ENCODE measurements around the gene TBX18. TPM values are rescaled to one million over a fixed set of nuclear protein-coding genes. Genes with fewer than 3 reads are reported as not detected.

Gene TBX18
- total and polyA plus RNA-seq, 2 donors from 2014 or later, result 4.1 TPM; not detected in 1

DNA sequence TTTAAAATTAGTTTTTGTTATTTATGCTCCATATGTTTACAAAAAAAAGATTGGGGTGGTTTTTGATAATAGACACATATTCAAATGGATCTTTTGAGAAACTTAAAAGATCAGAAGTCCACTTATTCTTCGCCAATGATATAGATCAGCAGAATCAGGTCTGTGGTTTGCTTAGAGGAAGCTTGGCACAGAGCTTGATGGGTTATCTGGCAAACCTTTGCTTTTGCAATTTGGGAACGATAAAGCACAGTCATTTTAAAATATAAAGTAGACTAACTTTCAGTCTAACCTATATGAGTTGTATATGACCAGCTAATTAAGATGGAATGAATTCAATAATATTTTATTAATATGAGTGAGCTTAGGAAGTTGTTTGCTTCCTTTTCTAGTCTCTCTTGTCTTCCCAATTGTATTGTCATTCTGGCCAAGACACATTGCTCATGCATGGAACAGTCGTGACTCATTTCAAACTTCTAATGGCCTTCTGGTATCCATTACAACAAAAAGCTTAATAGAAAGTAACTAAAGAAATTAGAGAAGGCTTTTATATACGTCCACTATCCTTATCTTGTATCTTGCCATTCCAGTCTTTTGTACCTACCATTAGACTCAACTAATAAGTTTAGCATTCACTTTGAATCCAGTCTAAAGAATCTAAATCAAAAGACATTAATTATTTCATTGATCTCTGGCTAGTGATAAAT, 118.7 kb downstream of the TBX18 start:
- Histone ChIP-seq H3K4me3 (ENCODE audit: low read length in 3 of 3) (no peak overlapping the region), H3K27me3 (ENCODE audit: control insufficient read depth, insufficient read depth, low read length) (no peaks in the 10 kb centered on the region), H3K9ac (ENCODE audit: low read length in 3 of 3) (no peak overlapping the region), H3K9me3 (ENCODE audit: control insufficient read depth in 2 of 3, insufficient read depth in 1 of 3, low read length in 3 of 3) (no peaks in the 10 kb centered on the region), H3K36me3 (ENCODE audit: control insufficient read depth in 2 of 3, insufficient read depth in 3 of 3, low read length in 3 of 3) (no peaks in the 10 kb centered on the region), H3K27ac (ENCODE audit: low read depth in 2 of 2, low read length in 2 of 2) (no peak overlapping the region), H3K4me1 (ENCODE audit: control insufficient read depth in 2 of 3, insufficient read depth in 2 of 3, low read depth in 1 of 3, low read length in 3 of 3) (no peaks in the 10 kb centered on the region)
- intact Hi-C loops (cut with DNase I), result no loop called here
- FAIRE-seq, result no peak
- TF ChIP-seq, protein P1, sequence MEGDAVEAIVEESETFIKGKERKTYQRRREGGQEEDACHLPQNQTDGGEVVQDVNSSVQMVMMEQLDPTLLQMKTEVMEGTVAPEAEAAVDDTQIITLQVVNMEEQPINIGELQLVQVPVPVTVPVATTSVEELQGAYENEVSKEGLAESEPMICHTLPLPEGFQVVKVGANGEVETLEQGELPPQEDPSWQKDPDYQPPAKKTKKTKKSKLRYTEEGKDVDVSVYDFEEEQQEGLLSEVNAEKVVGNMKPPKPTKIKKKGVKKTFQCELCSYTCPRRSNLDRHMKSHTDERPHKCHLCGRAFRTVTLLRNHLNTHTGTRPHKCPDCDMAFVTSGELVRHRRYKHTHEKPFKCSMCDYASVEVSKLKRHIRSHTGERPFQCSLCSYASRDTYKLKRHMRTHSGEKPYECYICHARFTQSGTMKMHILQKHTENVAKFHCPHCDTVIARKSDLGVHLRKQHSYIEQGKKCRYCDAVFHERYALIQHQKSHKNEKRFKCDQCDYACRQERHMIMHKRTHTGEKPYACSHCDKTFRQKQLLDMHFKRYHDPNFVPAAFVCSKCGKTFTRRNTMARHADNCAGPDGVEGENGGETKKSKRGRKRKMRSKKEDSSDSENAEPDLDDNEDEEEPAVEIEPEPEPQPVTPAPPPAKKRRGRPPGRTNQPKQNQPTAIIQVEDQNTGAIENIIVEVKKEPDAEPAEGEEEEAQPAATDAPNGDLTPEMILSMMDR (IDR thresholded peaks at IDR 0.05; ENCODE audit: borderline replicate concordance, extremely low read depth, insufficient read depth), result no peak
- DNase-seq, result no peak

DNA sequence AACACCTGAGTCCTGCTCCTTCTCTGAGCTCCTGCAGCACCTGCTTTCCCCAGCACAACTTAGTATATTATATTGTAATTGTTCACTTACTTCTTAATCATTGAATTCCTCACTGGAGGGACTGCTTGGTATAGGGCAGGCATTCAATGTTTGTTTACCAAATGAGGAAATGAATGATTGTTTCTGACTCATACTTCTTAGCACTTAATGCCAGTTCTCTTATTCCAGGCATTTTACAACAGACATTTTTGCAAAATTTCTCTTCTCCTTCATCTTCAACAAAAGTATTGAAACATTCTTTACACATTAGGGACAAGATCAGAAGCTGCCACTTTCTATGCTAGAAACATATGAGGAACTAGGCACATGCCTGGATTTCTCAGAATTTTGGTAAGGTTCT, 119.4 kb downstream of the TBX18 start:
- Histone ChIP-seq H3K27ac (ENCODE audit: low read depth in 2 of 2, low read length in 2 of 2) (no peak overlapping the region), H3K36me3 (ENCODE audit: control insufficient read depth in 2 of 3, insufficient read depth in 3 of 3, low read length in 3 of 3) (no peaks in the 10 kb centered on the region), H3K27me3 (ENCODE audit: control insufficient read depth, insufficient read depth, low read length) (no peaks in the 10 kb centered on the region), H3K4me1 (ENCODE audit: control insufficient read depth in 2 of 3, insufficient read depth in 2 of 3, low read depth in 1 of 3, low read length in 3 of 3) (no peaks in the 10 kb centered on the region), H3K9ac (ENCODE audit: low read length in 3 of 3) (no peak overlapping the region), H3K4me3 (ENCODE audit: low read length in 3 of 3) (no peak overlapping the region), H3K9me3 (ENCODE audit: control insufficient read depth in 2 of 3, insufficient read depth in 1 of 3, low read length in 3 of 3) (no peaks in the 10 kb centered on the region)
- FAIRE-seq, result no peak
- DNase-seq, result no peak
- TF ChIP-seq, protein P1 (IDR thresholded peaks at IDR 0.05; ENCODE audit: borderline replicate concordance, extremely low read depth, insufficient read depth), result no peak
- intact Hi-C loops (cut with DNase I), result no loop called here

DNA sequence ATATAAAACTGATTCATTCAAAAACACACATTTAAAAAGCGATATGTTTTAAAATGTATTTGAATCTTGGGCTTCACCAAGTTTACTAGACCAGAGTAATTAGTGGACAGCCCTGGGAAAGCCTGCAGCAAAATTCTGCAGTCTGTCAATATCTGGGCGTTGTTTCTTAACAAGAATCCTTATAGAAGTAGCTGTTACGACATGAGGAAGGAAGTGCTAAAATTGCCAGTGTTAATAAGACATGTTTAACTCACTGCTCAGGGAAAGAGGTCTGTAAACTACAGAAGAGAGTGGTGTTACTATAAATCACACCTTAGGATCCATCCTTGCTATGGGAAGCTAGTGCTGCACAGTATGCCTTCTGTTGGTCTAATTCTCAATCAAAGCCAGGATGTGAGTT, 120.6 kb downstream of the TBX18 start:
- intact Hi-C loops (cut with DNase I), result no loop called here
- DNase-seq (no peak), FAIRE-seq (no peak)
- Histone ChIP-seq H3K9me3 (ENCODE audit: control insufficient read depth in 2 of 3, insufficient read depth in 1 of 3, low read length in 3 of 3) (no peaks in the 10 kb centered on the region), H3K4me3 (ENCODE audit: low read length in 3 of 3) (no peak overlapping the region), H3K4me1 (ENCODE audit: control insufficient read depth in 2 of 3, insufficient read depth in 2 of 3, low read depth in 1 of 3, low read length in 3 of 3) (no peaks in the 10 kb centered on the region), H3K9ac (ENCODE audit: low read length in 3 of 3) (no peak overlapping the region), H3K27me3 (ENCODE audit: control insufficient read depth, insufficient read depth, low read length) (no peaks in the 10 kb centered on the region), H3K36me3 (ENCODE audit: control insufficient read depth in 2 of 3, insufficient read depth in 3 of 3, low read length in 3 of 3) (no peaks in the 10 kb centered on the region), H3K27ac (ENCODE audit: low read depth in 2 of 2, low read length in 2 of 2) (no peak overlapping the region)
- TF ChIP-seq, protein P1 (IDR thresholded peaks at IDR 0.05; ENCODE audit: borderline replicate concordance, extremely low read depth, insufficient read depth), result no peak

DNA sequence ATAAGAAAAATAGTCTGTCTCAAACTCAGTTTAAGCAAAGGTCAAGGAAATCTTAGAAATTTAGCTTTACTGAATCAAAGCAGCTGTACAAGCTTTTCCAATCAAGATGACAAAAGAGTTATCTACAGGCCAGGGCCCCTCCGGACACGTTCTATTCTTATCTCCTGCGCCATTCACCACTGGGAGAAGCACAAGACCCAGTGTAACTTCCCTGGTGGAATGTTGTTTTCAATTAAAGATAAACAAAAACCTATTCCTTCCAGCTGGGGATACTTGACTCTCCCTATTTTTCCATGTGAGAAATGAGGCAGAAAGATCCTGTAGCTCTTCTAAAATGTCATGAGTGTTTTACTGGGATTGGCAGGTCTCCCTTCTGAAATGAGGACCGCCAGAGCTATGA, 123.3 kb downstream of the TBX18 start:
- DNase-seq, result peak in 3 of 5 donors; percentile 13 to 78 (median 44)
- TF ChIP-seq, protein P1 (IDR thresholded peaks at IDR 0.05; ENCODE audit: borderline replicate concordance, extremely low read depth, insufficient read depth), result no peak
- Histone ChIP-seq H3K4me1 (ENCODE audit: control insufficient read depth in 2 of 3, insufficient read depth in 2 of 3, low read depth in 1 of 3, low read length in 3 of 3) (no peaks in the 10 kb centered on the region), H3K27me3 (ENCODE audit: control insufficient read depth, insufficient read depth, low read length) (no peaks in the 10 kb centered on the region), H3K36me3 (ENCODE audit: control insufficient read depth in 2 of 3, insufficient read depth in 3 of 3, low read length in 3 of 3) (no peaks in the 10 kb centered on the region), H3K9me3 (ENCODE audit: control insufficient read depth in 2 of 3, insufficient read depth in 1 of 3, low read length in 3 of 3) (no peaks in the 10 kb centered on the region), H3K27ac (ENCODE audit: low read depth in 2 of 2, low read length in 2 of 2) (no peak overlapping the region), H3K9ac (ENCODE audit: low read length in 3 of 3) (no peak overlapping the region), H3K4me3 (ENCODE audit: low read length in 3 of 3) (no peak overlapping the region)
- no peak for FAIRE-seq
- intact Hi-C loops (cut with DNase I), result no loop called here
